Activated naive CD8-positive, alpha-beta T cell treated with anti-CD3 and anti-CD28 coated beads, Interleukin-2, amount 50 U/mL, for 24 hours (primary cell): ENCODE measurements around the gene JAML.
A peak's percentile ranks its signal among the peaks of the same experiment; 100 is the strongest.

Source experiments
- ATAC-seq: fragments of 150-1000 bp; cut with Tn5 transposase; one replicate; pipeline ENCODE4 v1.10.0; 2021
- DNase-seq: peaks from one replicate; pipeline ENCODE4 v3.0.0; 2021
- H3K27ac Mint-ChIP-seq: one replicate; pipeline ENCODE4 v1.8.0; 2021; ENCODE audit warnings: mild to moderate bottlenecking, mixed read lengths
- H3K27me3 Mint-ChIP-seq: one replicate; pipeline ENCODE4 v1.8.0; 2021; ENCODE audit warnings: mixed read lengths
- H3K36me3 Mint-ChIP-seq: one replicate; pipeline ENCODE4 v1.8.0; 2021; ENCODE audit warnings: low read depth, mixed read lengths
- H3K4me1 Mint-ChIP-seq: one replicate; pipeline ENCODE4 v1.8.0; 2021; ENCODE audit warnings: mixed read lengths
- H3K4me3 Mint-ChIP-seq: one replicate; pipeline ENCODE4 v1.8.0; 2021; ENCODE audit warnings: mild to moderate bottlenecking, moderate library complexity, mixed read lengths
- H3K9me3 Mint-ChIP-seq: one replicate; pipeline ENCODE4 v1.8.0; 2021; ENCODE audit warnings: mixed read lengths

The JAML gene

DNA sequence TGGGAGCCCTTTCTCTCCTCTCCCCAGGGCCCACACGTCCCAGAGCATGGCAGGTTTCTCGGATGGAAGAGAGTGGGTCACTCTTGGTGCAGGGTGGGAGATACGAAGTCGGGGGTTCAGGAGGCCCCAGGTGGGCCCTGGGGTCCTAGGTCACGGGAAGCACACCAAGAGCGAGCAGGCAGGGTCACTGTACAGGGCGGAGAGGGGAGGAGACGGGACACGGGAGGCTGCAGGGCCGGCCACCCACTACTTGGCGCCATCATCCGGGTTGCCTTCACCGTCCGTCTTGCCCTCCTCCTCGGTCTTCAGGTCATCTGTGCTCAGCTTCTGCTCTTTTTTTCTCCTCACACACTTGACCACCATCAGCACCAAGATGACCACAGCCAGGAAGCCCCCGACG, 58.2 kb downstream of the JAML start:
- peaks cover 23% of the 10 kb centered on the region for H3K27me3 Mint-ChIP-seq
- ATAC-seq (no peak), DNase-seq (no peak)
- H3K4me3 Mint-ChIP-seq = no peak overlapping the region
- H3K9me3 Mint-ChIP-seq = no peaks in the 10 kb centered on the region
- no peaks in the 10 kb centered on the region for H3K36me3 Mint-ChIP-seq
- no peak overlapping the region for H3K27ac Mint-ChIP-seq
- H3K4me1 Mint-ChIP-seq = no peaks in the 10 kb centered on the region

GRCh38 chr11:118164885-118165284, 59.9 kb downstream of the JAML start:
- Mint-ChIP-seq H3K4me1 (no peaks in the 10 kb centered on the region), H3K27ac (no peak overlapping the region), H3K36me3 (no peaks in the 10 kb centered on the region), H3K9me3 (no peaks in the 10 kb centered on the region), H3K4me3 (no peak overlapping the region), H3K27me3 (peaks cover 19% of the 10 kb centered on the region)
- no peak for DNase-seq
- no peak for ATAC-seq

DNA sequence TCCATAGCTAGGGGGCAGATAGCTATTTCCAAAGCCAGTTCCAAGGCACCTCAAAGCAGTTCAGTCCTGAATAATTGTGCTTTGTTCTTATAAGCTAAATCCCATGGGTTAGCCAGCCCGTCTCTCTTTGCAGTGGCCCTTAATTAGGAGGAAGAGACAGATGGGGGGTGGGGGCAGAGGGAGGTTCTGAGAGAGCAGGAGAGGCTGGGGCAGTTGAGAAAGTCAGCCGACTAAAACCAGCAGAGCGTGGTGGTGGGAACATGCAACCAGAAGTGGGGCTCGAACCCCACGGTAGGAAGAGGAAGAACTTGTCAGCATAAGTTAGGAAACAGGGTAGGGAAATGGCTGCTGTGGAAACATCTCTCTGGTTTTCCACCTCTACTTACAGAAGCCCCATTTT, 61.3 kb downstream of the JAML start:
- H3K27me3 Mint-ChIP-seq = peaks cover 23% of the 10 kb centered on the region
- no peak for DNase-seq
- no peaks in the 10 kb centered on the region for H3K9me3 Mint-ChIP-seq
- no peak overlapping the region for H3K4me3 Mint-ChIP-seq
- no peak overlapping the region for H3K27ac Mint-ChIP-seq
- no peak for ATAC-seq
- no peaks in the 10 kb centered on the region for H3K36me3 Mint-ChIP-seq
- no peaks in the 10 kb centered on the region for H3K4me1 Mint-ChIP-seq

DNA sequence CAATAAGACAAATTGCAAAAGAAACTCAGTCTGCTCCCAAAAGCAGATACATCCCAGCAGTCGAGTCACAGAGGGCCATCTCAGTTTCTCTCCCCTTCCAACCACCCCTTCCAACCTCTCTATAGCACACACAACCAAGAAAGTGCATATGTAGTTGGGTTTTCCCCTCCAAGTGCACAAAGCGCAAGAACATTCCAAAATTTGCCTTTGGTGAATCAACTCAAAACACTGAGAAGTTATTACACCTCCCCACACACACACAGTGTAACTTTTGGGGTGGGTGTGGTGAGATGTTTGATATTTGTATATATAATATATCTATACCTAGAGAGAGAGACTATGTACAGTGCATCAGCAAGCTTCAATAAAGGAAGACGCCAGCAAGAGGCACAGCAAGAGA, 62.0 kb downstream of the JAML start:
- Mint-ChIP-seq H3K27me3 (peaks cover 28% of the 10 kb centered on the region), H3K9me3 (no peaks in the 10 kb centered on the region), H3K36me3 (no peaks in the 10 kb centered on the region), H3K4me3 (no peak overlapping the region), H3K4me1 (no peaks in the 10 kb centered on the region), H3K27ac (no peak overlapping the region)
- ATAC-seq (no peak), DNase-seq (no peak)

DNA sequence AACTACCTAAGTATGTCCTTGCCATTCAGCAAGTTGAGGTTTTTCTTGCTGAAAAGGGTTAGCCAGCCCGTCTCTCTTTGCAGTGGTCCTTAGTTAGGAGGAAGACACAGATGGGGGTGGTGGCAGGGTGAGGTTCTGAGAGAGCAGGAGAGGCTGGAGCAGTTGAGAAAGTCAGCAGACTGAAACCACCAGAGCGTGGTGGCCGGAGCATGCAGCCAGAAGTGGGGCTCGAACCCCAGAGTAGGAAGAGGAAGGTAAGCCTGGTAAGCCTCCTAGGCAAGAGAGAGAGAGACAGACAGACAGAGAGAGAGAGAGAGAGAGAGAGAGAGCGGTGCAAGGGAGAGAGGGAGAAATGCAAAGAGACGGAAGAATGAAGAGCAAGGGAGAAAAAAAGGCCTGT, 63.0 kb downstream of the JAML start:
- no peak overlapping the region for H3K4me3 Mint-ChIP-seq
- peaks cover 4% of the 10 kb centered on the region for H3K4me1 Mint-ChIP-seq
- no peaks in the 10 kb centered on the region for H3K9me3 Mint-ChIP-seq
- H3K36me3 Mint-ChIP-seq = no peaks in the 10 kb centered on the region
- DNase-seq (no peak), ATAC-seq (no peak)
- H3K27ac Mint-ChIP-seq = no peak overlapping the region
- H3K27me3 Mint-ChIP-seq = peaks cover 39% of the 10 kb centered on the region

- H3K27ac Mint-ChIP-seq = no peak overlapping the region
- H3K36me3 Mint-ChIP-seq = no peaks in the 10 kb centered on the region
- DNase-seq (no peak), ATAC-seq (peak; percentile 18)
- H3K4me3 Mint-ChIP-seq = no peak overlapping the region
- no peaks in the 10 kb centered on the region for H3K9me3 Mint-ChIP-seq
- H3K4me1 Mint-ChIP-seq = peaks cover 11% of the 10 kb centered on the region
- H3K27me3 Mint-ChIP-seq = peaks cover 65% of the 10 kb centered on the region
Observed at GRCh38 chr11:118157186-118157895, 67.5 kb downstream of the JAML start.

DNA sequence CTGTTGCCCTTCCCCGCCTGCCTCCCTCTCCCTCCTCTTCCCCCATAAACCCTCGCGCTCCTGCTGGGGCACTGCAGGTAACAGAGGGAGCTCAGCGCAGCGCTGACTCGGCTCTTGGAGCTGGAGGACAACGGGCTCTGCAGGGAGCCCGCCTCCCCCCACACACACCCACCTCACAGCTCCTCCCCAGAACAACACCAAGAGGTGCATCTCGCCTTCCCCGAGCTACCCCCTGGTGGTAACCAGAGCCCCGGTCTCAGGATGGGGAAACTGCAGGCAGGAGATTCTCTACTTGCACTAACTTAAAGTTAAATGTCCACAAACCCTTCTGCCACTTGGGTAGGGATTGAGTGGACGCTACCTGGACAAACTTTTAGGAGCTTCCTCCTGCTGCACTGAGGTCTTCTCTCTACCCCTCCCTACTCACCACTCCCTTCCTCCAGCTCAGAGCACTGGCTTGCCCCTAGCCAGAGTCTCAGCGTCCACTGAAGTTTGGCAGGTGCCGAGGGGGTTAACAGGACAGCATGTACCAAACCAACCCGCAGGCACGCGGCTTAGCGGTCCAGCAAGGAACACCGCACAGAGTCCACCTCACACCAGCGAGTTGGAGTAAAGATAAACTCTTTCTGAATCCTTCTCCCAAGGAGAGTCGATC, 68.2 kb downstream of the JAML start:
- H3K27ac Mint-ChIP-seq = no peak overlapping the region
- no peak overlapping the region for H3K4me3 Mint-ChIP-seq
- DNase-seq (peak; percentile 11), ATAC-seq (peak; percentile 43)
- peaks cover 66% of the 10 kb centered on the region for H3K27me3 Mint-ChIP-seq
- H3K4me1 Mint-ChIP-seq = peaks cover 11% of the 10 kb centered on the region
- H3K36me3 Mint-ChIP-seq = no peaks in the 10 kb centered on the region
- no peaks in the 10 kb centered on the region for H3K9me3 Mint-ChIP-seq

DNA sequence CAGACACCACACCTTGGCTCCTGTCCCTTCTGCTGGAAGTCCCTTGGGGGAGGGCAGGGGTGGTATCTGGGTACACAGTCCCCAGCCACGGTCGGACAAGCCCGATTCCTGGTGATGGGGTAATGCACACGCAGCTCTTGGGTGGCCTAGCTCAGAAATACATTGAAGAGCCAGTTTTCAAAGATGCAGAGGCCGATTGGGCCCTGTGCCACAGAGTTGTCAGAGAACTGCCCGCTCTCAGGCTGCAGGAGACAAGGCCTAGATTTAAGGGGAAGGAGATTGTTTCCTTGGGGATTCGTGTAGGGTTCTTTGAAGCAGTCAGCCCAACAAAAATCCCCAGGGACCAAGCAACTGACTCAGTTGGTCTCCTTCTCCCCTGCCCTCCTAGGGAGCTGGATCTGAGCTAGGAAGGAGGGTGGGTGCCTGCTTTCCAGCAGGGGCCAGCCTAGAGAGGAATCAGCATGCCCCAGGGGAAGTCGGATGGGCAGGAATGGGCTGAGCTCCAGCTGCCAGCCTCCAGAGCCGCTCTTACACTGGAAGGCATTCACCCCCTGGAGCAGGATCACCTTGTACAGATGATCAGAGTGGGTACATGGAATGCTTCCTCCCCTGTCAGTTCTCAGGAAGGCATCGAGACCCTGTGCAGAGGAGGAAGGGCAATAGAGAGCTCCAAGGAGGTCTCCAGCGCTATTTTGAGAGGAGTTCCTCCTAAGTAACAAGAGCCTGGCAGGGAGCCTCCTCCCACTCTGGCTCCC, 68.9 kb downstream of the JAML start:
- H3K4me1 Mint-ChIP-seq = peaks cover 11% of the 10 kb centered on the region
- H3K4me3 Mint-ChIP-seq = no peak overlapping the region
- DNase-seq = no peak
- H3K27ac Mint-ChIP-seq = no peak overlapping the region
- H3K27me3 Mint-ChIP-seq = peaks cover 73% of the 10 kb centered on the region
- H3K36me3 Mint-ChIP-seq = no peaks in the 10 kb centered on the region
- no peak for ATAC-seq
- no peaks in the 10 kb centered on the region for H3K9me3 Mint-ChIP-seq

GRCh38 chr11:118154641-118155040, 70.2 kb downstream of the JAML start:
- no peak overlapping the region for H3K4me3 Mint-ChIP-seq
- peaks cover 78% of the 10 kb centered on the region for H3K27me3 Mint-ChIP-seq

DNA sequence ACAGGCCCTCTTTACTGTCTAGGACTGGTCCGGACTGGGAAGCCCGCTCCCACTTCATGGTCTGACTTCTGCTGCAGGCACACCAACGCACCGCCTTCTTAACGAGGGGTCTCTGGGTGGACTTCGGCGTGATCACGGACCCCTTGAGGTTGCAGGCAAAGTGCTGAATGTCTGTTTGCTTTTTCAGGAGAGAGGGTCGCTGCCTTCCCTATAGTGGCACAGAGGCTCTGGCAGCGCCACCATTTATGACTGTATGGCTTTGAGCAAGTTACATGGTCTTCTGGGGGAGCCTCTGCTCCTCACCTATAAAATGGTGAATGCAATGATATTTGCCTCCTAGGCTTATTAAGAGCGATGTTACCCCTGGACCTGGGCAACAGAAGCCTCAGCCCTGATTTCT, 70.8 kb downstream of the JAML start:
- H3K36me3 Mint-ChIP-seq = no peaks in the 10 kb centered on the region
- no peaks in the 10 kb centered on the region for H3K9me3 Mint-ChIP-seq
- H3K4me3 Mint-ChIP-seq = peak overlapping the region; percentile 40
- no peak for ATAC-seq
- no peak for DNase-seq
- no peak overlapping the region for H3K27ac Mint-ChIP-seq
- peaks cover 75% of the 10 kb centered on the region for H3K27me3 Mint-ChIP-seq
- H3K4me1 Mint-ChIP-seq = peaks cover 11% of the 10 kb centered on the region

More at GRCh38 chr11:118154641-118155040, 70.2 kb downstream of the JAML start:
- Mint-ChIP-seq H3K9me3 (no peaks in the 10 kb centered on the region), H3K27ac (no peak overlapping the region), H3K4me1 (peaks cover 11% of the 10 kb centered on the region), H3K36me3 (no peaks in the 10 kb centered on the region)
- ATAC-seq (no peak), DNase-seq (no peak)

- H3K4me1 Mint-ChIP-seq = peaks cover 11% of the 10 kb centered on the region
- DNase-seq (no peak), ATAC-seq (no peak)
- H3K4me3 Mint-ChIP-seq = peak overlapping the region; percentile 40
- no peaks in the 10 kb centered on the region for H3K9me3 Mint-ChIP-seq
- H3K27ac Mint-ChIP-seq = no peak overlapping the region
- H3K36me3 Mint-ChIP-seq = no peaks in the 10 kb centered on the region
- H3K27me3 Mint-ChIP-seq = peaks cover 75% of the 10 kb centered on the region
Observed at GRCh38 chr11:118153516-118153915, 71.3 kb downstream of the JAML start.

GRCh38 chr11:118152552-118153471, 72.0 kb downstream of the JAML start, which contains the start of gene SCN4B:
Gene SCN4B, minus strand, starts transcription at chr11:118152823. Its CDS starts 150 bp downstream, at chr11:118152673.
- Mint-ChIP-seq H3K4me3 (peak within 1 kb of the TSS; percentile 40), H3K4me1 (peaks cover 11% of the 10 kb centered on the region), H3K36me3 (no peaks in the 10 kb centered on the region), H3K27ac (no peak within 1 kb of the TSS), H3K9me3 (no peaks in the 10 kb centered on the region), H3K27me3 (peaks cover 70% of the 10 kb centered on the region)
- DNase-seq (no peak), ATAC-seq (no peak)

DNA sequence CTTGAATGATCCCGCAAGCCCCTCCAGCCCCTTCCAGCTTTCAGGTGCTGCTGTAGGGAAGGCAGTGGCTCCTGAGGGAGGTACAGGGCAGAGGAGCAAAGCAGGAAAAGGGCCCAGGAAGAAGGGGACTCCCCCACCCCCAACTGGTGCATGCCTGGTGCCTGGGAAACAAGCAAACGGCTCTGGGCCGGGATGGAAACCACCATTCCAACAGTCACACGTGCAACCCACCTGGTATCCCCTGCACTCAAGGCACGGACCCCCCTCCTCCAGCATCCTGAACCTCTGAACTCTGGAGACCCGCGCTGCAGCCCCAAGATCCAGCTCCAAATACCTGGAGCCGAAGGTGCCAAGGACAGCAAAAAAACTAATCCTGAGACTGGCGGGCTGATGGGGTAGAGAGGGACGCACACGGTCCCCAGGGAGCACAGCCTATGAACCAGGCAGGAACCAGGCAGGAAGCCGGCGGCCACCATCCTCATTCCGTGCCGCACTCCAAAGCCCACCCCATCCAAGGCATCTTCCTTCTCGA, 72.7 kb downstream of the JAML start:
- Mint-ChIP-seq H3K27me3 (peaks cover 70% of the 10 kb centered on the region), H3K4me1 (peaks cover 11% of the 10 kb centered on the region), H3K36me3 (no peaks in the 10 kb centered on the region), H3K4me3 (peak overlapping the region; percentile 6), H3K27ac (no peak overlapping the region), H3K9me3 (no peaks in the 10 kb centered on the region)
- ATAC-seq = no peak
- DNase-seq = no peak

DNA sequence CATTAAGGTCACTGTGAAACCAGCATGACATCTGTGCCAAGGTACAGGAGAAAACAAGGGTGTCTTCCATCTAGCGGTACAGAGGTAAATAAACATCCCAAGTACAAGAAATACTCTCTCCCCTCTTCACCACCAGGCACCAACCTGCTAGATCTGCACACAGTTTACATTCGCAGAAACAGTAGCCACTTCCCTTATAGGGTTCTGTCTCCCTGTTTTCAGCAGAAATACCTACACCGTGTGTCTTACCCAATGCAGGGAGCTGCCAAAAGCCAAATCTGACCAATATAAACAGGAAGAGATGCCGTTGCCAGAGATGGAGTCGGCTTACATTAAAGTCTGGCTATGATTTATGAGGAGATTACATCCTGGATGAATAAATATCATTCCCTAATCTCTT, 73.4 kb downstream of the JAML start:
- H3K4me3 Mint-ChIP-seq = no peak overlapping the region

More for the DNA sequence above, 73.4 kb downstream of the JAML start:
- DNase-seq = no peak
- Mint-ChIP-seq H3K27ac (no peak overlapping the region), H3K36me3 (no peaks in the 10 kb centered on the region), H3K27me3 (peaks cover 66% of the 10 kb centered on the region), H3K9me3 (no peaks in the 10 kb centered on the region), H3K4me1 (peaks cover 6% of the 10 kb centered on the region)
- ATAC-seq = no peak
